HG03520 (cell line): ENCODE measurements around the gene SAMD14.

Experiments
- ATAC-seq: cut with Tn5 transposase; IDR thresholded peaks from one replicate; pipeline ENCODE4 v1.9.1; 2021; ENCODE audit warnings: mild to moderate bottlenecking, moderate library complexity; ENCODE audit not compliant: unreplicated experiment

Gene SAMD14

GRCh38 chr17:50097455-50097854 lies 32.5 kb downstream of the SAMD14 start:
- no peak for ATAC-seq

GRCh38 chr17:50096758-50097157 lies 33.2 kb downstream of the SAMD14 start:
- ATAC-seq, result no peak

DNA sequence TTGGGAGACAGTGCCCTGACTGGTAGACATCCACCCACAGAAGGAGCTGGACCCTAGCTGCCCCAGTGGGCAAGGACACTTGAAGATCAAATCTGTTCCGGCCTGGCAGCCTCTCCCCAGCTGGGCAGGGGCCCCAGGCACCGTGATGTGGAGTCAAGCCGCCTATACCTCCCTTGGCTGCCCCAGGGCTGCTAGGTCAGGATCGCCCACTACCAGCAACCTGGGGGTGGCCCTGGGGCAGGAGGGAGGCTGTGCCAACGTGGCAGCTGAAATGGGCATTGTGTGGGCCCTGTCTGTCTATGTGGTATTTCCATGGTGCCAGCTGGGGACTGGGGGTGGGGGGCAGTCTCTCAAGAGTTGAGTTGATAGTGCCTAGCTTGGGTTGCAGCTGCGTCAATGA lies 33.9 kb downstream of the SAMD14 start:
- ATAC-seq, result no peak

DNA sequence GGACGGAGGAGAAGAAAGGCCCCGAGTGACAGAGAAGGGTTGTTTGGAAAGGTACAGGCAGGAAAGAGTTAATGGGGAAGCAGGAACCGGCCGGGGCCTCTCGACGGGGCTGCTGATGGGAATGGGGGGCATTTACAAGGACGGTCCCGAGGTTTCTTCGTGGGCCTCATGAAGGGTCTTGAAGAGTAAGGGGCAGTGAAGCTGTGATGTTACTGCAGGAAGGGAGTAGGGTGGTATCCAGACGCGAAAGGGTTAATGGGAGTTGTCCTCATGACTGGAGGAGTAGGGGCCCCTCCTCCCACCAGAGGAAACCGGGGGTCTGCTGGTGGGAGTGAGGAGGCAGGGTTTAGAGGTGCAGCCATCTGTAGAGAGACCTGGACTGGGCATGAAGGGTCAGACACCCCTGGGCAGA lies 34.3 kb downstream of the SAMD14 start:
- ATAC-seq, result no peak

- ATAC-seq, result peak; percentile 92
Measured at GRCh38 chr17:50094753-50095619, 35.0 kb downstream of the SAMD14 start, which contains the start of gene PDK2. Gene PDK2, plus strand, starts transcription at chr17:50095351. Its CDS starts 85 bp downstream, at chr17:50095436.

GRCh38 chr17:50094243-50094752 lies 35.7 kb downstream of the SAMD14 start:
- no peak for ATAC-seq

GRCh38 chr17:50093807-50094206 lies 36.2 kb downstream of the SAMD14 start:
- no peak for ATAC-seq

GRCh38 chr17:50093246-50093645 lies 36.7 kb downstream of the SAMD14 start:
- ATAC-seq, result no peak

GRCh38 chr17:50091918-50092285 lies 38.1 kb downstream of the SAMD14 start:
- no peak for ATAC-seq

DNA sequence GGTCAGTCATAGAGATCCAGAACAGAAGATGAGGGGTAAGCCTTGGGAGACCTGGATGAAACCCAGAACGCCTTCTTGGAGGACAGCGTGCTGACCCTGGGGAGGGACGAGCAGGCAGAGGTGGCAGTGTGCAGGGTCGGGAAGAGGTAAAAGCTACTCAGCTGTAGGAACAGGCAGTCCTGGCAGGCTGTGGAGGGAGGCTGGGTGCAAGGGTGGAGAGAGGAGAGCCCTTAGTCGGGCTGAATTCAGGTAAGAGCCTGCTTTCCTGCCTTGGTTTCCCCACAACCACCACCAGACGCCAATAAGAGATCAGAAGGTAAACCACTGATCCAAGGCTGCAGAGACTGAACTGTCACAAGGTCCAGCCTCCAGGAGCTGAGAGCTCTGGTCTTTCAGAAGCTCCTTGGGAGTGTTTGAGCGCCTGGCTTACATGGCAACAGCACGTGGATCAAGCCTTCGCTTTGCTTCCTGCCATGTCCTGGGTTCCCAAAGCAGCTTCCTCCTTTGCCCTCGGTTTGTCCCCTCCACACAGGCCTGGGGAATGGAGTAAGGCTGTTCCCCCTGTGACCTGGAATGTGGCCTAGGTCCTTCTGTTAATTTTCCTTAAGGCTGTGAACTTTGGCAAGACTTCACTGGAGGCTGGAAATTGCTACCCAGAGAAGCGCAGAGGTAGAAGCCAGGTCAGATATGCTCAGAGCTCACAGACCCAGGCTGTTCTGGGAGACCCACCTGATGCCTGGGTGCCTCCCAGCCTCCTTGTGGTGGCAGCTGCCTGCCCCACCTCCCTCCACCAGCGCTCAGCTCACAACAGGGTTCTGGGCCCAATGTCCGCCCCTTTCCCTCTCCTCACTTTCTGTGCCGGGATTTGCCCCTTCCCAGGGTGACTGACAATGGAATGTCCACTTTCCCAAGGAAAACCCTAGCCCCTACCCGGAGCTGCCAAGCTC lies 38.7 kb downstream of the SAMD14 start:
- ATAC-seq, result no peak

- no peak for ATAC-seq
Measured at GRCh38 chr17:50090071-50090470, 39.9 kb downstream of the SAMD14 start.

DNA sequence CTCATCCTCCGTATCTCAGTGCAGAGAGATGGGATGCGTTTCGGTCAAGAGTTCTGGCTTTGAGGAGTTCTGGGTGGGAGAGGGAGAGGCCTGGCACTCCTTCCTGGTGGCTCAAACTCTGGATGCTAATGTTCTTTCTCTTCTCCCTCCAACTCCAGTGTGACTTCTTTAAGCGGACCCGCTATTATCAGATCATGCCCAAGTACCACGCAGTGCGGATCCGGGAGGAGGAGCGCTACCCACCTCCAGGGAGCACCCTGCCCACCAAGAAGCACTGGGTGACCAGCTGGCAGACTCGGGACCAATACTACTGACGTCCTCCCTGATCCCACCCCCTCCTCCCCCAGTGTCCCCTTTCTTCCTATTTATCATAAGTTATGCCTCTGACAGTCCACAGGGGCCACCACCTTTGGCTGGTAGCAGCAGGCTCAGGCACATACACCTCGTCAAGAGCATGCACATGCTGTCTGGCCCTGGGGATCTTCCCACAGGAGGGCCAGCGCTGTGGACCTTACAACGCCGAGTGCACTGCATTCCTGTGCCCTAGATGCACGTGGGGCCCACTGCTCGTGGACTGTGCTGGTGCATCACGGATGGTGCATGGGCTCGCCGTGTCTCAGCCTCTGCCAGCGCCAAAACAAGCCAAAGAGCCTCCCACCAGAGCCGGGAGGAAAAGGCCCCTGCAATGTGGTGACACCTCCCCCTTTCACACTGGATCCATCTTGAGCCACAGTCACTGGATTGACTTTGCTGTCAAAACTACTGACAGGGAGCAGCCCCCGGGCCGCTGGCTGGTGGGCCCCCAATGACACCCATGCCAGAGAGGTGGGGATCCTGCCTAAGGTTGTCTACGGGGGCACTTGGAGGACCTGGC lies 40.8 kb downstream of the SAMD14 start:
- no peak for ATAC-seq

DNA sequence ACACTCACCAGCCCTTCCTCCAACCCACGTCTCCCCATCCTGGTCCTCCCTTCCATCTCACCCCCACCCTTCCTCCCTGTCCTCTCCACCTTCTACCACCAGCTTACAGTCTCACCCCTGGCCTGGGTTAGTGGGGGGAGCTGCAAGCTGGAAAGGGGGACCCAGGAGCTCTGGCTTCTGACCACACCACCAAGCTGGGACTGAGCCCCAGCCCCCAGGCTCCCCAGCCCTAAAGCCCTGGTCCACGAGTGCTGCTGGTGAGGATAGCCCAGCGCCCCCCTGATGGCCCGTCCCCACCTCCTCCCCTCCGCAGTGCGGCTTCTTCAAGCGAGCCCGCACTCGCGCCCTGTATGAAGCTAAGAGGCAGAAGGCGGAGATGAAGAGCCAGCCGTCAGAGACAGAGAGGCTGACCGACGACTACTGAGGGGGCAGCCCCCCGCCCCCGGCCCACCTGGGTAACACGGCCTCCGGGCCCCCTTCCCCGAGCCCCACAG lies 42.0 kb downstream of the SAMD14 start:
- ATAC-seq, result no peak

DNA sequence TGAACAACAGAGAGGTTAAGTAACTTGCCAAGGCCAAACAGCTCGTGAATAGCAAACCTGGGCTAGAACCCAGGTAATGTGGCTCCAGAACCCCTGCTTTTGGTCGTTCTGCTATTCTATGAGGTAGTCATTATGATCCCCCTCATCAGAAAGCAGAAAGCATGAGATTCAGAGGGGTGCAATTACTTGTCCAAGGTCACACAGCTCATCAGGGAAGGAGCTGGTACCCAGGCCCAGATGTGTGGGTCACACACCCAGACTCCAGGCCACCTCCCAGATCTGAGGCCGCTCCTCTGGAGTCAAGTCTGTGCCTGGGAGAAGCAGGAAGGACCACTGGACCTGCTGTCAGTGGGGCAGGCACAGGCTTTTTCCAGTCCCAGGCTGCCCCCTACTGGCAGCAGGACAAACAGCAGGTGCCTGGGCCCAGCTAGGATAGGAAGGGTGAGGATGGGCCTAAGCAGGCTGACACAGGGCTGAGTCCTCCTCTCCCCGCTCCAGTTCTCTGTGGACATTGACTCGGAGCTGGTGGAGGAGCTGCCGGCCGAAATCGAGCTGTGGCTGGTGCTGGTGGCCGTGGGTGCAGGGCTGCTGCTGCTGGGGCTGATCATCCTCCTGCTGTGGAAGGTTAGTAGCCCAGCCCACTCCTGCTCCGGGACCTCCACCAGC lies 42.6 kb downstream of the SAMD14 start:
- peak; percentile 58 for ATAC-seq

DNA sequence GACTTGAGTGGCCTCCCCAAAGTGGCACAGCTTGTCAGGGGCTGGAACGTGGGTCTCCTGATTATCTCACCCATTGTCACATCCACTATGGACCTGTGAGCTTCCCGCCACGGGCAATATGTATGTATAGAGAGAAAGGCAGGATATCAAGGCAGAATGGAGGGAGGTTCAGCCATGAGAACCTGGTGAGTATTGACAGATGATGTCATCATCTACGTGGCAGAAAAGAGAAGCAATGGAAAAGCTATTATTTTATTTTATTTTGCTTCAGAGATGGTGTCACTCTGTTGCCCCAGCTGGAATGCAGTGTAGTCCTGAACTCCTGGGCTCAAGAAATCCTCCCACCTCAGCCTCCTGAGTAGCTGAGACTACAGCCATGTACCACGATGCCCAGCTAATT lies 48.2 kb downstream of the SAMD14 start:
- ATAC-seq, result no peak

DNA sequence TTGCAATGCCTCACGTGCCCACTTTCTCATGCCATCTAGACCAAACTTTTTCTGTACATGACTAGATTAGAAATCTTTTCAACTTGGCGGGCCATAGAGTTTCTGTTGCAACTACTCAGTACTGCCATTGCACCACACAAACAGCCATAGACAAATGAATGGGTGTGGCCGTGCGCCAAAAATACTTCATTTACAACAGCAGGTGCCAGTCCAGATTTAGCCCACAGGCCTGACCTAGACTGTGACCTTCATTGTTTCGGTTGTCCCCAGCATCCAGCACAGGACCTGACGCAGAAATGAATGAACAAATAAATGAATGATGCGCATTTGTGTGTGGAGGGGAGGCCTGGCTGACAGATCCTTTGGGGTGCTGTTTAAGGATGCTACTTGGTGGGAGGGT lies 49.1 kb downstream of the SAMD14 start:
- ATAC-seq, result no peak

DNA sequence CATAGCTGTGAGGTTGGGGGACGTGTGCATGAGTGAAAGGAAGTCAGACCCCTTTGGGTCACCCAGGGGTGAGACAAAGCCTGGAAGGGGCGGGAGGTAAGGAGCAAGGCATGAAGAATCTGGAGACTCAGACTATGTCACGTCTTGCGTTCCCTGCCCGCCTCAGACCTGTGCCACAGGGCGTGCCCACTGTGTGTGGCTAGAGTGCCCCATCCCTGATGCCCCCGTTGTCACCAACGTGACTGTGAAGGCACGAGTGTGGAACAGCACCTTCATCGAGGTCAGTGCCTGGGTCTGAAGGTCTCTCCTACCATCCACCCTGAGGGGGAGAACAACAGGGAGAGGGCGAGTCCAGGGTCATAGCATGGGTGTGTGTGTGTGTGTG lies 49.9 kb downstream of the SAMD14 start:
- no peak for ATAC-seq

DNA sequence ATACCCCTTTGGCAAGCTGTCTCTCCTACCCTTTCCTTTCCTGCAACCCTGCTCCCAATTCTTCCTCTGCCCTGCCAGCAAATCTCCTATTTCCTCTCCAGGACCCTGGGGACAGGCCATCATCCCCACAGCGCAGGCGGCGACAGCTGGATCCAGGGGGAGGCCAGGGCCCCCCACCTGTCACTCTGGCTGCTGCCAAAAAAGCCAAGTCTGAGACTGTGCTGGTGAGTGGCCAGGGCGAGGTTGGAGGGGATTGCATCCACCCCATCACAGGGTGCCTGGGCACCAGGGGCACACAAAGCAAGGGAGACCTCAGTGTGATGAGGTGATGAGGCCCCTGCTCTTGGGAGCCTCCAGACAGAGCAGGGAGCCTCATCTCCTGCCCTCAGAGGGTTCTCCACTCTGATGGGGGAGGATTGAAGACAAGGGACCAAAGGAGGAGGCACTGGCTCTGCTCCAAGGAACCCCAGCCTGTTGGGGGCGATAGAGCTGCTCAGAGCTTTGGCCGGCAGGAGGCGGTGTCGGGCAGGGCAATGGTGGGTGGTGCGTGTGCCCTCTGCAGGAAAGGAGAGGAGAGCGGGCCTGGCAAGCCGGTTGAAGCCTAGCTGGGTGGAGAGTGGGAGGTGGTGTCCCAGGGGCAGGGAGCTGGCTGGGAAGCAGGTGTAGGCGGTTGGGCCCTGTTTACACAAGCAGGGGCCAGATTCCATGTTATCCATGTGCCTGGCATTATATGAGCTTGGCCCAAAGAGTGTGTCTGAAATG lies 50.4 kb downstream of the SAMD14 start:
- no peak for ATAC-seq

DNA sequence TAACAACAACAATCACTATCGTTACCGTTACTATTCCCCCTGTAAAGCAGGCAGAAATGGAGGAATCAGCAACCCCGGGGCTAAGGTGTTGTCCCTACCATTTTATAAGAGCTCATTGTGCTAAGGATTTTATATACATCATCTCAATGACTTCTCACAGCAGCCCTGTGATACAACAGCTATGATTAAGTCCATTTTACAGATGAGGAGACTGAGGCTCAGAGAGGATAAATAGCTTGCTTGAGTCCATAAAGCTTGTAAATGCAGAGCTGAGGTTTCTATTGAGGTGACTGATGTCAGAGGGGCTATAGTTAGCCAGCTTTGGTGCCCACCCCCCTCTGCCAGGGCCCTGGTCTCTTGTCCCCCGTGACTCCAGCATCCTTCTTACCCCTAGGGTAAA lies 51.5 kb downstream of the SAMD14 start:
- ATAC-seq, result no peak
